Neuronal stem cell (in vitro differentiated cells): ENCODE data around the gene RGS5.

Experiments used
- DNase-seq: peaks from one replicate; pipeline ENCODE4 v3.0.0-alpha.2; 2013; ENCODE audit warnings: low spot score
- H2AFZ ChIP-seq: one replicate; pipeline ENCODE4 v1.6.1; 2013; ENCODE audit warnings: mild to moderate bottlenecking, low read length, inconsistent platforms
- H2AK5ac ChIP-seq: 2 replicates; pipeline ENCODE4 v1.6.1; 2013; ENCODE audit warnings: low read depth, mild to moderate bottlenecking, inconsistent platforms, low read length, moderate library complexity, mixed read lengths
- H2BK120ac ChIP-seq: 2 replicates; pipeline ENCODE4 v1.6.1; 2013; ENCODE audit warnings: low read depth, mild to moderate bottlenecking, inconsistent platforms, low read length, moderate library complexity, mixed read lengths
- H2BK12ac ChIP-seq: one replicate; pipeline ENCODE4 v1.6.1; 2013; ENCODE audit warnings: low read length, inconsistent platforms
- H2BK15ac ChIP-seq: 2 replicates; pipeline ENCODE4 v1.6.1; 2013; ENCODE audit warnings: mild to moderate bottlenecking, low read length, inconsistent platforms, mixed read lengths
- H2BK5ac ChIP-seq: one replicate; pipeline ENCODE4 v1.6.1; 2013; ENCODE audit warnings: inconsistent platforms, mild to moderate bottlenecking, low read length, moderate library complexity
- H3K14ac ChIP-seq: one replicate; pipeline ENCODE4 v1.6.1; 2013; ENCODE audit warnings: low read length, inconsistent platforms
- H3K18ac ChIP-seq: 2 replicates; pipeline ENCODE4 v1.6.1; 2013; ENCODE audit warnings: low read length, inconsistent platforms
- H3K23ac ChIP-seq: 2 replicates; pipeline ENCODE4 v1.6.1; 2013; ENCODE audit warnings: low read depth, mild to moderate bottlenecking, mixed read lengths, low read length, inconsistent platforms; ENCODE audit not compliant: poor library complexity
- H3K27ac ChIP-seq: replicated peaks from 3 replicates; pipeline ENCODE4 v1.5.1; 2013; ENCODE audit warnings: low read length, inconsistent platforms
- H3K27me3 ChIP-seq, 3 experiments: 2 replicates each; pipeline ENCODE4 v1.6.1; 2013; ENCODE audit warnings: low read length in 3 of 3, mild to moderate bottlenecking in 2 of 3, inconsistent platforms in 1 of 3, low read depth in 1 of 3, mixed read lengths in 1 of 3, moderate library complexity in 1 of 3; ENCODE audit not compliant: control insufficient read depth in 3 of 3, insufficient read depth in 3 of 3
- H3K36me3 ChIP-seq, 2 donors: replicated peaks in 1 of 2; 2 replicates each; pipeline ENCODE4 v1.6.1; 2013; ENCODE audit warnings: low read length in 2 of 2; ENCODE audit not compliant: control insufficient read depth in 2 of 2, insufficient read depth in 2 of 2
- H3K4ac ChIP-seq: 2 replicates; pipeline ENCODE4 v1.6.1; 2013; ENCODE audit warnings: inconsistent platforms, mild to moderate bottlenecking, low read length, moderate library complexity
- H3K4me1 ChIP-seq, 2 donors: 1 replicate in 1 of 2; 2 replicates in 1 of 2; pipeline ENCODE4 v1.6.1; 2013; ENCODE audit warnings: low read length in 2 of 2, low read depth in 1 of 2; ENCODE audit not compliant: control insufficient read depth in 2 of 2, insufficient read depth in 1 of 2
- H3K4me2 ChIP-seq: one replicate; pipeline ENCODE4 v1.6.1; 2013; ENCODE audit warnings: mild to moderate bottlenecking, low read length, inconsistent platforms; ENCODE audit not compliant: insufficient read depth, poor library complexity, severe bottlenecking
- H3K4me3 ChIP-seq, 2 donors: 2 replicates each; pipeline ENCODE4 v1.5.1; 2013; ENCODE audit warnings: low read length in 2 of 2, mild to moderate bottlenecking in 2 of 2, inconsistent platforms in 1 of 2, moderate library complexity in 1 of 2
- H3K79me1 ChIP-seq: one replicate; pipeline ENCODE4 v1.6.1; 2013; ENCODE audit warnings: low read depth, mild to moderate bottlenecking, inconsistent platforms, low read length, moderate library complexity
- H3K9ac ChIP-seq: one replicate; pipeline ENCODE4 v1.6.1; 2013; ENCODE audit warnings: mild to moderate bottlenecking, low read depth, low read length, inconsistent platforms; ENCODE audit not compliant: poor library complexity
- H3K9me3 ChIP-seq, 2 donors: replicated peaks in 1 of 2; 2 replicates each; pipeline versions ENCODE3 to v1.6.1; 2013; ENCODE audit warnings: low read length in 2 of 2, mild to moderate bottlenecking in 2 of 2, inconsistent platforms in 1 of 2, low read depth in 1 of 2, mixed read lengths in 1 of 2, moderate library complexity in 1 of 2; ENCODE audit not compliant: control insufficient read depth in 2 of 2, insufficient read depth in 1 of 2
- H4K8ac ChIP-seq: one replicate; pipeline ENCODE4 v1.6.1; 2013; ENCODE audit warnings: low read depth, mild to moderate bottlenecking, inconsistent platforms, low read length, moderate library complexity
- H4K91ac ChIP-seq: one replicate; pipeline ENCODE4 v1.6.1; 2013; ENCODE audit warnings: low read length, low read depth, mild to moderate bottlenecking, inconsistent platforms; ENCODE audit not compliant: poor library complexity
- WGBS, 2 donors: extraction: QIAGEN DNeasy Blood & Tissue Kit; methylation state at CpG; one replicate each; pipeline ENCODE4 v1.1.7; 2013; ENCODE audit warnings: missing lambda C conversion rate in 2 of 2, mixed read lengths in 1 of 2; ENCODE audit not compliant: insufficient read length in 2 of 2, insufficient replicate concordance in 1 of 2; ENCODE audit errors: extremely low coverage in 2 of 2; 5-methylcytosine and 5-hydroxymethylcytosine counted together

The RGS5 gene

GRCh38 chr1:163124812-163125211 is 77.9 kb downstream of the RGS5 start:
- Histone ChIP-seq H2AK5ac (no peak overlapping the region), H3K9me3 (no peaks in the 10 kb centered on the region), H3K9ac (no peak overlapping the region), H2BK120ac (no peak overlapping the region), H3K27me3 (no peaks in the 10 kb centered on the region), H2AFZ (no peak overlapping the region), H2BK15ac (no peak overlapping the region), H3K23ac (no peak overlapping the region), H3K4ac (no peak overlapping the region), H2BK12ac (no peak overlapping the region), H3K4me3 (no peak overlapping the region), H4K91ac (no peak overlapping the region), H3K4me1 (no peaks in the 10 kb centered on the region), H2BK5ac (no peak overlapping the region), H3K79me1 (no peaks in the 10 kb centered on the region), H4K8ac (no peak overlapping the region), H3K14ac (no peak overlapping the region), H3K4me2 (no peak overlapping the region), H3K36me3 (no peaks in the 10 kb centered on the region), H3K27ac (no peak overlapping the region), H3K18ac (no peak overlapping the region)
- WGBS, 2 donors = no CpG with 5 or more reads among the region's 4 CpGs
- DNase-seq = no peak

- Histone ChIP-seq H4K8ac (no peak overlapping the region), H3K27ac (no peak overlapping the region), H3K79me1 (no peaks in the 10 kb centered on the region), H2BK120ac (no peak overlapping the region), H3K14ac (no peak overlapping the region), H3K23ac (no peak overlapping the region), H2BK15ac (no peak overlapping the region), H2BK5ac (no peak overlapping the region), H3K18ac (no peak overlapping the region), H3K4me3 (no peak overlapping the region), H3K9me3 (no peaks in the 10 kb centered on the region), H2AFZ (no peak overlapping the region), H2BK12ac (no peak overlapping the region), H3K4me2 (no peak overlapping the region), H4K91ac (no peak overlapping the region), H3K9ac (no peak overlapping the region), H3K4me1 (no peaks in the 10 kb centered on the region), H3K36me3 (no peaks in the 10 kb centered on the region), H3K4ac (no peak overlapping the region), H2AK5ac (no peak overlapping the region), H3K27me3 (no peaks in the 10 kb centered on the region)
- DNase-seq = no peak
- WGBS, 2 donors = no CpG with 5 or more reads among the region's 1 CpG
These were observed 82.3 kb downstream of the RGS5 start for GRCh38 chr1:163120372-163120771.

GRCh38 chr1:163119707-163120106 is 83.0 kb downstream of the RGS5 start:
- Histone ChIP-seq H2AFZ (no peak overlapping the region), H3K4me1 (no peaks in the 10 kb centered on the region), H2BK120ac (no peak overlapping the region), H2BK15ac (no peak overlapping the region), H3K27me3 (no peaks in the 10 kb centered on the region), H3K4me2 (no peak overlapping the region), H3K9ac (no peak overlapping the region), H2BK5ac (no peak overlapping the region), H4K8ac (no peak overlapping the region), H3K23ac (no peak overlapping the region), H2BK12ac (no peak overlapping the region), H3K4me3 (no peak overlapping the region), H3K27ac (no peak overlapping the region), H3K4ac (no peak overlapping the region), H3K36me3 (no peaks in the 10 kb centered on the region), H3K79me1 (no peaks in the 10 kb centered on the region), H3K9me3 (no peaks in the 10 kb centered on the region), H2AK5ac (no peak overlapping the region), H3K14ac (no peak overlapping the region), H4K91ac (no peak overlapping the region), H3K18ac (no peak overlapping the region)
- no peak for DNase-seq

- no peak overlapping the region for H3K23ac ChIP-seq
- no peak for DNase-seq
- H2BK12ac ChIP-seq = no peak overlapping the region
- H3K9ac ChIP-seq = no peak overlapping the region
- H3K79me1 ChIP-seq = no peaks in the 10 kb centered on the region
- H3K4ac ChIP-seq = no peak overlapping the region
- H3K27ac ChIP-seq = no peak overlapping the region
- H2AFZ ChIP-seq = no peak overlapping the region
- no peaks in the 10 kb centered on the region for H3K4me1 ChIP-seq
- H4K8ac ChIP-seq = no peak overlapping the region
- H2BK15ac ChIP-seq = no peak overlapping the region
- H3K18ac ChIP-seq = no peak overlapping the region
- H3K36me3 ChIP-seq = no peaks in the 10 kb centered on the region
- WGBS, 2 donors = no CpG with 5 or more reads among the region's 1 CpG
- H3K14ac ChIP-seq = no peak overlapping the region
- H2BK120ac ChIP-seq = no peak overlapping the region
- no peak overlapping the region for H3K4me3 ChIP-seq
- H2AK5ac ChIP-seq = no peak overlapping the region
- H3K4me2 ChIP-seq = no peak overlapping the region
- no peaks in the 10 kb centered on the region for H3K9me3 ChIP-seq
- H3K27me3 ChIP-seq = no peaks in the 10 kb centered on the region
- H4K91ac ChIP-seq = no peak overlapping the region
- H2BK5ac ChIP-seq = no peak overlapping the region
These were observed 86.8 kb downstream of the RGS5 start for GRCh38 chr1:163115887-163116286.
